Duodenal mucosa (tissue), 2 donors: ENCODE data around the gene LPIN1.

Experiments
- H3K27ac ChIP-seq: one replicate; pipeline ENCODE4 v1.7.0; 2013; ENCODE audit warnings: low read depth, low read length
- H3K27me3 ChIP-seq, 2 donors: one replicate each; pipeline ENCODE4 v1.7.0; 2013; ENCODE audit warnings: low read length in 2 of 2, control low read depth in 1 of 2; ENCODE audit not compliant: insufficient read depth in 2 of 2, control insufficient read depth in 1 of 2
- H3K36me3 ChIP-seq, 2 donors: one replicate each; pipeline ENCODE4 v1.7.0; 2013; ENCODE audit warnings: low read length in 2 of 2, control low read depth in 1 of 2; ENCODE audit not compliant: insufficient read depth in 2 of 2, control insufficient read depth in 1 of 2
- H3K4me1 ChIP-seq, 2 donors: one replicate each; pipeline ENCODE4 v1.7.0; 2013; ENCODE audit warnings: low read length in 2 of 2, control low read depth in 1 of 2; ENCODE audit not compliant: insufficient read depth in 2 of 2, control insufficient read depth in 1 of 2
- H3K4me3 ChIP-seq, 2 donors: one replicate each; pipeline ENCODE4 v1.7.0; 2013; ENCODE audit warnings: low read length in 2 of 2, low read depth in 1 of 2
- H3K9ac ChIP-seq, 2 donors: one replicate each; pipeline ENCODE4 v1.7.0; 2013; ENCODE audit warnings: low read length in 2 of 2, low read depth in 1 of 2
- H3K9me3 ChIP-seq, 2 donors: one replicate each; pipeline ENCODE4 v1.7.0; 2013; ENCODE audit warnings: low read length in 2 of 2, control low read depth in 1 of 2; ENCODE audit not compliant: control insufficient read depth in 1 of 2

The LPIN1 gene

GRCh38 chr2:11829947-11830707 lies 83.7 kb downstream of the LPIN1 start:
- peaks cover 2 to 7% of the 10 kb centered on the region in 2 donors for H3K27me3 ChIP-seq
- peaks cover 0 to 6% of the 10 kb centered on the region in 2 donors for H3K36me3 ChIP-seq
- H3K4me3 ChIP-seq, result peak overlapping the region; percentile 56 to 58
- no peaks in the 10 kb centered on the region for H3K9me3 ChIP-seq
- H3K27ac ChIP-seq, result peak overlapping the region; percentile 7
- H3K9ac ChIP-seq, result no peak overlapping the region
- H3K4me1 ChIP-seq, result peaks cover 20% of the 10 kb centered on the region in 2 donors

DNA sequence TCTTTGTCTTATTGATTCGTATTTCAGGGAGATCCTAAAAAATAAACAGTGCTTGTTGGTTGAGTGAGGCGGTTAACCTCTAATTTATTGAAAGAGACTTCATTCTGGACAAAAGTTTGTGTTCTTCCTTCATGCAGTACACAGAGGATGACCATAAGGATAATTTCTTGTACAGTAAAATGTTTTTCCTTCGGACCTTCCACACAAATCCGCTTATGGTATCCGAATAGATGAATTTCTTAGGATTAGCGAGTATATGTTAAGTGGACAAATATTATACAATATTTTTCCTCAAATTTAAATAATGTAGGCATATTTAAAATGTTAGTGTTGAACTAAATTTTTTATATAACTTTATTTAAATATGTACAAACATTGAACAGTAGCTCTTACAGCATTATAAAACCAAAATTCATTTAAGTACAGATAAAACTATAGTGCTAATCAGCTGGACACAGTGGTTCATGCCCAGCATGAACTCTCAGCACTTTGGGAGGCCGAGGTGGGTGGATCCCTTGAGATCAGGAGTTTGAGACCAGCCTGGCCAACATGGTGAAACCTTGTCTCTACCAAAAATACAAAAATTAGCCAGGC lies 84.4 kb downstream of the LPIN1 start:
- Histone ChIP-seq H3K27ac (no peak overlapping the region), H3K4me1 (peaks cover 20% of the 10 kb centered on the region in 2 donors), H3K36me3 (peaks cover 0 to 4% of the 10 kb centered on the region in 2 donors), H3K27me3 (peaks cover 2 to 7% of the 10 kb centered on the region in 2 donors), H3K4me3 (peak overlapping the region; percentile 56 to 58), H3K9me3 (no peaks in the 10 kb centered on the region), H3K9ac (no peak overlapping the region)

GRCh38 chr2:11831415-11831814 lies 85.0 kb downstream of the LPIN1 start:
- H3K4me3 ChIP-seq, result no peak overlapping the region
- H3K27ac ChIP-seq, result no peak overlapping the region
- peaks cover 20% of the 10 kb centered on the region in 2 donors for H3K4me1 ChIP-seq
- no peaks in the 10 kb centered on the region for H3K9me3 ChIP-seq
- peaks cover 0 to 4% of the 10 kb centered on the region in 2 donors for H3K36me3 ChIP-seq
- no peak overlapping the region for H3K9ac ChIP-seq
- peaks cover 2 to 7% of the 10 kb centered on the region in 2 donors for H3K27me3 ChIP-seq

DNA sequence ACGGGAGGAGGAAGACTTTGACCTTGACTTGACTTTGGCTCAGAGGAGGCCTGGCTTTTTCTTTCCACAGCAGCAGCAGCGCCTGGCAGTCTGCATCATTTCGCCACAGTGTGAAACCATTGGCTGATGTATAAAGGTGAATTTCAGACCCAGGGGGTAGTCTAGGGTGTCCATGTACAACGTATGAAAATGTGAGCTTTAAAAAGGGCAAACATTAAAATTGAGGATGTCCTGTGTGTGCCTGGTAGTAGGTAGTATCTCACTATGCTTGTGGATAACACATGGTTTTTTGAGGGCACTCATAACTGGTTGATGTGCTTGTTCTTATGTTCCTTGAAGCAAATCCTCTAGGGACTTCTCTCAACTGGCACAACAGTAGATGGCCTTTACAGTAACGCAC lies 86.1 kb downstream of the LPIN1 start:
- Histone ChIP-seq H3K27me3 (peaks cover 2 to 10% of the 10 kb centered on the region in 2 donors), H3K9ac (no peak overlapping the region), H3K36me3 (no peaks in the 10 kb centered on the region), H3K4me1 (peaks cover 20% of the 10 kb centered on the region in 2 donors), H3K27ac (no peak overlapping the region), H3K4me3 (no peak overlapping the region), H3K9me3 (no peaks in the 10 kb centered on the region)

- no peak overlapping the region for H3K9ac ChIP-seq
- H3K4me1 ChIP-seq, result peaks cover 20% of the 10 kb centered on the region in 2 donors
- no peaks in the 10 kb centered on the region for H3K36me3 ChIP-seq
- H3K9me3 ChIP-seq, result no peaks in the 10 kb centered on the region
- no peak overlapping the region for H3K4me3 ChIP-seq
- peaks cover 2 to 14% of the 10 kb centered on the region in 2 donors for H3K27me3 ChIP-seq
- H3K27ac ChIP-seq, result no peak overlapping the region
Measured at GRCh38 chr2:11833601-11834000, 87.2 kb downstream of the LPIN1 start.

GRCh38 chr2:11835403-11835802 lies 89.0 kb downstream of the LPIN1 start:
- Histone ChIP-seq H3K27me3 (peaks cover 8 to 14% of the 10 kb centered on the region in 2 donors), H3K4me3 (no peak overlapping the region), H3K36me3 (no peaks in the 10 kb centered on the region), H3K9me3 (no peaks in the 10 kb centered on the region), H3K9ac (no peak overlapping the region), H3K4me1 (peaks cover 3 to 5% of the 10 kb centered on the region in 2 donors), H3K27ac (no peak overlapping the region)

- no peak overlapping the region for H3K27ac ChIP-seq
- no peaks in the 10 kb centered on the region for H3K36me3 ChIP-seq
- H3K4me3 ChIP-seq, result no peak overlapping the region
- peaks cover 8 to 10% of the 10 kb centered on the region in 2 donors for H3K27me3 ChIP-seq
- no peak overlapping the region for H3K9ac ChIP-seq
- H3K4me1 ChIP-seq, result no peaks in the 10 kb centered on the region
- H3K9me3 ChIP-seq, result no peaks in the 10 kb centered on the region
Measured at GRCh38 chr2:11836647-11837219, 90.3 kb downstream of the LPIN1 start.

DNA sequence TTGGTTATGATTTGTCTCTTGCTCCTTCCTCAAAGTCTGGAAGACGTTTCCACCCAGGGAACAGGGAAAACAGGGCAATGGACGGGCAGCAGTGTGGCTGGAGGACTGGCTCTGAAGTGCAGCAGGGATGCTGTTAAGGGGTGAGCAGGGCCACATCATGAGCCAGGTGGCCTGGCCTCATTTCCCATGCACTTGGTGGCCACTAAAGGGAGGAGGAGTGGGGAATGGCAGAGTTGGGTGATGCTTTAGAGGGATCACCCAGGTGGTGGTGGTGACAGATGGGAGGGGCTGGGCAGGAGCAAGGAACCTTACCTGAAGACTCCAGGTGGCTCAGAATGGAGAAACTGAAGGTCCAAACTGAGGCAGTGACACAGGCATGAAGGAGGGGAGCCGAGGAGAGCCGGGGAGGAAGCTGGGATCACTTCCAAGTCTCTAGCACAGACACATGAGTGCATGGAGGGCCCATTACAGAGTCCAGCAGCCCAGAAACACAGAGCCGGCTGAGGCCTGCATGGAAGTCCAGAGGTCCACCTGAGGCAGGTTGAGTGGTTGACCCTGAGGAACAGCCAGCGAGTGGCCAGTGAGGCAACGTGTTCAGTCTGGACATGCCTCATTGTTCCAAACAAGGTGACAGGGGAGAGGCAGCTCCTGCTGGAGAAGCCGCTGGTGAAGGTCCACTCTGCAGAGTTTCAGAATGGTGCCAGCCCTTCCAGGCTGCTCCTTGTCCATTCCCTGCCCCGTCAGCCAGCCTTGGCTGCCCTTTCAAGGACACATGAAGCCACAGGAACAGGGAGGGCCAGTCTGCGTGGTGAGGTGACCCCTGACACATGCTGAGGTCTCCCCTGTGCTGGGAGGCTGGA lies 91.7 kb downstream of the LPIN1 start:
- Histone ChIP-seq H3K4me1 (no peaks in the 10 kb centered on the region), H3K9me3 (no peaks in the 10 kb centered on the region), H3K9ac (no peak overlapping the region), H3K27ac (no peak overlapping the region), H3K27me3 (peaks cover 5 to 6% of the 10 kb centered on the region in 2 donors), H3K36me3 (no peaks in the 10 kb centered on the region), H3K4me3 (no peak overlapping the region)

GRCh38 chr2:11839916-11840315 lies 93.5 kb downstream of the LPIN1 start:
- H3K27ac ChIP-seq, result no peak overlapping the region
- H3K36me3 ChIP-seq, result no peaks in the 10 kb centered on the region
- H3K4me3 ChIP-seq, result no peak overlapping the region
- no peak overlapping the region for H3K9ac ChIP-seq
- H3K9me3 ChIP-seq, result no peaks in the 10 kb centered on the region
- H3K27me3 ChIP-seq, result peaks cover 5 to 6% of the 10 kb centered on the region in 2 donors
- H3K4me1 ChIP-seq, result no peaks in the 10 kb centered on the region
